A204.1 (cell line): Measurements from ENCODE around the gene ADCY5.

Source experiments
- FAIRE-seq: peaks from 2 replicates; lab custom pipeline; 2012; peaks lifted over from hg19 to GRCh38; lab: Jason Lieb, UNC

The ADCY5 gene

GRCh38 chr3:123429362-123430125 lies 19.3 kb downstream of the ADCY5 start:
- no peak for FAIRE-seq

- FAIRE-seq: no peak
Observed at GRCh38 chr3:123424999-123425712, 23.7 kb downstream of the ADCY5 start.

GRCh38 chr3:123424321-123424998 lies 24.4 kb downstream of the ADCY5 start:
- FAIRE-seq: no peak

DNA sequence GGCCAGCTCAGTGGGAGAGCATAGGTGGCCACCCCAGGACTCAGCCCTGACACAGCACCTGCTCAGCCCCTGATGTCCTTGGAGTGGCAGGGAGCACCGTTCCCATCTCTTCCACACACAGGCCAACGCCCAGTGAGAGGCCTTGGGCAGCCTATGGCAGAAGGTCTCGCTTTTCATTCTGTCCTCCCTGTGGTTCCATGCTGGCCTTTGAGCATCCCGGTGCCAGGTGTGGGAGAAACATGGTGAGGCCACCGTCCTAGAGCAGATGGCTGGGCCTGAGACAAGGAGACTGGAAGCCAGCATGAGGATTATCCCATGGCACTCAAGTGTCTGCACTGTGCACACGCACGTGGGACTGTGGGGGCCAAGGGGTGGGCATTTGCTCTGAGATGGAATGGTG lies 25.1 kb downstream of the ADCY5 start:
- FAIRE-seq: no peak

DNA sequence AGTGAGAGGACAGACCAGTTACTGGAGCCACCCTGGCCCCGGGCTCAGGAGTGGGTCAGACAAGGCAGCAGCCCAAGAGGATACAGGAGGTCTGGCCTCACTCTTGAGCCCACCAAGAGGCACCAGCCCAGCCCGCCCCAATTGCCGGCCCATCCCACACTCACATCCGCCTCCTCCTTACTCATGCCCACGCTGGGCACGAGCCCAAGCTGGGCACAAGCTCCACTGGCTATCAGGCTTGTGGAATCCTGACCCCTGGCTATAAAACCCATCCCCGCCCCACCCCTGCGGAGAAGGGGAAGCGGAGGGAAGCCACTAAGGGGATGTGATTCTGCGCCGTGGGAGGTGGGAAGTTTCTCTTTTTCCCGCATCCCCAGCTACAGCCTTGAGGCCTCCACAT lies 25.9 kb downstream of the ADCY5 start:
- FAIRE-seq: no peak

DNA sequence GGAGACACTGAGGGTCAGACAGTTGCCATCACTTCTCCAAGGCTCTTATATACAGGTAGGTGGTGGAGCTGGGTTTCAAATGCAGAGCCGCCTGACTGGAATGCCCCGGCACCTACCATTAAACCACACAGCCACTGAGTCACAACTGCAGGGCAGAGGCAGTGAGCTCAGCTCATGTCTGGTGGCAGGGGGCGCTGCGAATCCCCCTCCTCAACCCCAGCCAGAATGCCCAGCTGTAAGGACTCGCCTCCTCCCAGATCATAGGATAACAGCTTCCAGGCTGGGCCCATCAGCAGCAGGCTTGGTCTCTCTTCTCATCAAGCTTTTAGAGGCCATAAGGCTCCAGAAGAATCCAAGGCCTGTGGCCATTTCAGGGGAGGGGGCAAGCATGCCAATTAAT lies 26.4 kb downstream of the ADCY5 start:
- FAIRE-seq: no peak

DNA sequence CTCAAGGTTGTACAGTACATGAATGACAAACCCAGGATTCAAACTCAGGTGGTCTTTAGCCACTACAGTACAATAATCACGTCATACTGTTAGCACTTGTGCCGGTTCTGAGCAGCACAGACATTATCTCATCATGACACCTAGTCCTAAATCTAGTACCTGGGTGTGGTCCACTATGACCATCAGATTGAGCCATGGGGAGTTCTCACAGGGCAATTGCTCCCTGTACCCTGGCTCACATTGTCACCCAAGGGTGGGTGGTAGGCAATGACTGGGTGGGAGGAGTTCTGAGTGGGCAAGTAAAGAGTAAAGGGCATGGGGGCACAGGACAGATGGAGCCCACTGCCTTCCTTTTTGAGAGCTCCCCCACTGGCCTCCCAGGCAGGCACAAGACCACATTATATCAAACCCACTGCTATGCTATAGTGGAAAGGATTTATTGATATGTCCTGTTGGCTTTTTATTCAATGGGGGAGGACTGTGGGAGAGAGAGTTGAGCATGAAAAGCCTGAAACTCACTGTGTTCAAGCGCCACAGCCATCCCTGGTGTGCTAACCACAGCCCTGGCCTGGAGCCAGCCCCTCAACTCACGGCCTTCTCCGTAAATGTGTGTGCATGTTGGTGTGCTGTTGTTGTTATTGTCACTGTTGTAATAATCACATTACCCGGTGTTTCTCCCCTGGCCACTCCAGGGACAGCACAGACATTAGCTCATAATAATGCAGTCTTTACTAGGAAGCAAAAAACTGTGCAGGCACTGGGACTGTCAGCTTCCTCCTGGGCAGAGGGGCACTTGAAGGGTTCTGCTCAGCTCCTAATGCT lies 27.3 kb downstream of the ADCY5 start:
- FAIRE-seq: no peak

DNA sequence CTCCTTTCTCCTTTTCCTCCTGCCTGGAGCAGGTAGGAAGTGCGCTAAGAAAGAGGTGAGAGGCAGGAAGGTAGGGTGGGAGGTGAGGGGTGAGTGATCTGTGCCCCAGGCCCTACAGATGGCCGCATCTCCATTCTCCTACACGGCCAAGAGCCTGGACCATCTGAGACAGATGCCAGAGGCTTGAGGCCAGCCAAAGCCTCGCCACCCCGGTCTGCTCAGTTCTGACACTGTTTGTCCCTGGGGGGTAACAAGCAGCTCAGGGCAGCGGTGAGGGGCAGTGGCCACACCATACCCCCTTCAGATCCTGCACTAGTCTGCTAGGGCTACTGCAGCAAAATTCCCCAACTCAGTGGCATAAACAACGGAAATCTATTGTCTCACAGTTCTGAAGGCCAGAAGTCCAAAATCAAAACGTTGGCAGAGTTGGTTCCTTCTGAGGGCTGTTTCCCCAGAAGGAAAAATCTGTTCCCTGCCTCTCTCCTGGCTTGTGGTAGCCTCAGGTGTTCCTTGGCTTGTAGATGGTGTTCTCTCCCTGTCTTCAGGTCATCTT lies 28.4 kb downstream of the ADCY5 start:
- no peak for FAIRE-seq

- no peak for FAIRE-seq
Observed at GRCh38 chr3:123419850-123420297, 29.0 kb downstream of the ADCY5 start.

DNA sequence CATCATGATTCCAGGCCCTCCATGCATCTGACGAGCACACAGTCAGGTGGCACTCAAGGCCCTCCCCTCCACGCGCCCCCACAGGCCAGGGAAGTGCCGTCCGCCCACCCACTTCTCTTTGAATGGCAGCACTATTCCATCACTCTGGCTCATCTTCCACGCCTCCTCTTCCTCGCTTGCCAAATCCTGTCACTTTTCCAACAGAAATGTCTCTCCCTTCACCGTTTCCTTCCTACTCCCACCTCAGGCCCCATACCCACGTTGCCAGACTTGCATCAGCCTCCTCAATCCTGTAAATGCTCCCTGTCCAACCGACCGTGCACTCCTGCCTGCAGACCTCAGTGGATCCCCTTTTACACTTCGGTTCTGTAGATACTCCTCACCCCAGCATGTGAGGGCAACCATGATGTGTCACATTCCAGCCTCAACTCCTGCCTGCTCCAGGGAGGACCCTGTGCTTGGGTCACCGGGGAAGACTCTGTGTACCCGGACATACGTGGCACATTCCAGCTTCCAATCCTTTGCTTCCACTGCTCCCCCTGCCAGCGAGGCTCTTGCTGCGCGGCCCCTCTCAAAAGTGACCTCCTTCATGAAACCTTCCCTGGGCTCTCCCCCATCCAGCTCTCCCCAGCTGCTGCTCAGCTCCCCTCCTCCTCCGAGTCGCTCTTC lies 29.6 kb downstream of the ADCY5 start:
- no peak for FAIRE-seq

DNA sequence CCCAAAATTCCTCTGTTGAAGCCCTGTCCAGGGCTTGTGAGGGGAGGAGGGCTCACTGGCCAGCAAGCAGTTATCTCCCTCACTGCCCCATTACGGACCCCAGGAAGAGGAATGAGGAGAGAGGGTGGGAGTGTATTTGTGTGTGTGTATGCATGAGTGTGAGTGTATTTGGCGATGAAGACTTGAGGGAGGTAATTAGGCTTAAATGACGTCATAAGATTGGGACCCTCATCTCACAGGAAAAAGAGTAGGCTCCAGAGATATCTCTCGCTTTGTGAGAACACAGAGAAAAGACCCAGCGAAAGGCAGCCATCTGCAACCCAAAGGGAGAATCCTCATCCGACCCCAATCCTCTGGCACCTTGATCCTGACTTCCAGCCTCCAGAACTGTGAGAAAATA lies 32.2 kb downstream of the ADCY5 start:
- FAIRE-seq: no peak

DNA sequence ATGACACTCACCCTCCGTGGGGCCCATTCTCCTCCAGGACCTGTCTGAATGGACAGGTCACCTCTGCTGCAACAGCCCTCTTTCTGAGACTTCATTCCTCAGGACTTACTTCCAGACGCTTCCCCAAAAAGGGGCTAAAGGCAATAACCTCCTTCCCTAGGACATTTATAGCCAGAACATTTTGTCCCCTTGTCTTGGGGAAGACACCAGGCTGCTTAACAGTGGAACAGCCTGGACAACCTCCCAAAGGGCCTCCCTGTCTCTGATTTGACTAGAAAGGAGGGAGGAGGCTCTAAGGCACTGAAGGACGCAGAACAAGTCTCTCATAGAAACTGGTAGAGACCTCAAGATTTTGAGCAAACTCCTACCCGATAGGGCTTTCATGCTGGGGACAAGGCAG lies 32.7 kb downstream of the ADCY5 start:
- FAIRE-seq: no peak

GRCh38 chr3:123414973-123415775 lies 33.7 kb downstream of the ADCY5 start:
- no peak for FAIRE-seq

DNA sequence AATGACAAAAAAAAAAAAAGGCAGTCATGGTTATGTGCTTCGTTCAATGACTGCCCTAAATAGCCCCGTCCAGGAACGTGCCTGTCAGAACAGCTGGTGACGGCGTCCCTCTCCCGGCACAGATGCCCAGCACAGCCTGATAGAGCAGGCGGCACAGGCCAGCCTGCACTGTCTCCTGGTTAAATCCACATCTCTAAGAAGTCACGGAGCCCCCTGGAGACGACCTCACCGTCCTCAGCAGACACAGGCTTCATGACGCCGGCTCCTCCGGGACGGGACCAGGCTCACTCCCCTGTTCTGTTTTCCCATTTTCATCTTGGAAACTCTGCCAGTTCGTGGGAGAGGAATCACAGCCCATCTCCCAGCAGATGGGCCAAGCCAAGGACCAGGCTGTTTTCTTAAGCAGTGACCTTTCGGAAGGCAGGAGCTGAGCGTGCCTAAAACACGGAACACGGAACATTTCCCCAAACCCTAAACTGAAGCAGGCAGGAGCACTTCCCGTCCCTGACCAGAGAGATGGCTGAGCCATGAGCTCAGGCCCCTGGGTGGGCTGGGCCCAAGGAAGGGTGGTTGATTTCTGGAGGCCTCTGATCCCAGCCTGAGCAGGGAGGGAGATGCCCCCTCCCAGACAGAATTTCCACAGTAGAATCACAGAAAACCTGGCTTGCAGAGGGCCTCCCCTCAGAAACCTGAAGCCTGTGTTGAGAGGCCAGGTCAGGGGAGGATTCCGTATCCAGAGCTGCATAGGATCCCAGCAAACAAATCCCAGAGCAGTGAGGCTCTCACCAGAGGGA lies 35.9 kb downstream of the ADCY5 start:
- FAIRE-seq: no peak

DNA sequence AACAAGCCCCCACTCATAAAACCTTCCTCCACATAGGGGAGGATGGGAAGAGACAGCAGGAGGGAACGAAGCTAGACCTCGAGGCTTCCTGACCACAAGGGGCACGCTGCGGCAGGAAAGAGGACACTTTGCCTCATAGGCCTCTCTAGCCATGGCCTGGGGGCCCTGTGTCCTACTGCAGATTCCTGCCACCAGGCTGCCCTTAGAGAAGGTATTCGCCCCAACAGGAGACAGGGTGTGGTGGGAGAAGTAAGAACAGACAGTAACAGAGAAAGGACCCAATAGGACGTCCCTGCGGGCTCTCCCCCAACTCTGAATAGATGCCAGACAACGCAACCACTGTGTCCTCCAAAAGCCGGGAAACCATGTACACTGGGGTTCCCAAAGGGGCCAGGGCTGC lies 36.8 kb downstream of the ADCY5 start:
- FAIRE-seq: no peak

- FAIRE-seq: no peak
Observed at GRCh38 chr3:123411340-123412040, 37.4 kb downstream of the ADCY5 start.

DNA sequence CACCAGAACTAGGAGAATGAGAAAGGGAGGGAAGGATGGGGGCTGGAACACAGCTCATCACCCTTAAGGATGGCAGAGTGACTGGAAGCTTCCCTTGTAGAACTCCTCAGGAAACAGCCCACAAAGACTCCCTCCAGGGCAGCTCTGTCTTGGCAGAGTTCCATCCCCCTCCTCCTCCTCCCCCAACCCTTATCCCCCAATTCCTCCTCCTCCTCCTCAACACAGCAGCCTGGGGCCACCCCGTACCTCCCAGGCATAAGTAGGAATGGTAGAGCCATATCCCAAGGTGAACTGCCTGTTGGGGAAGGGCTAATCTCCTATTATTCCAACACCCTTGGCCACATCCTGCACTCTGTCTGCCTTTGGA lies 38.8 kb downstream of the ADCY5 start:
- FAIRE-seq: no peak

DNA sequence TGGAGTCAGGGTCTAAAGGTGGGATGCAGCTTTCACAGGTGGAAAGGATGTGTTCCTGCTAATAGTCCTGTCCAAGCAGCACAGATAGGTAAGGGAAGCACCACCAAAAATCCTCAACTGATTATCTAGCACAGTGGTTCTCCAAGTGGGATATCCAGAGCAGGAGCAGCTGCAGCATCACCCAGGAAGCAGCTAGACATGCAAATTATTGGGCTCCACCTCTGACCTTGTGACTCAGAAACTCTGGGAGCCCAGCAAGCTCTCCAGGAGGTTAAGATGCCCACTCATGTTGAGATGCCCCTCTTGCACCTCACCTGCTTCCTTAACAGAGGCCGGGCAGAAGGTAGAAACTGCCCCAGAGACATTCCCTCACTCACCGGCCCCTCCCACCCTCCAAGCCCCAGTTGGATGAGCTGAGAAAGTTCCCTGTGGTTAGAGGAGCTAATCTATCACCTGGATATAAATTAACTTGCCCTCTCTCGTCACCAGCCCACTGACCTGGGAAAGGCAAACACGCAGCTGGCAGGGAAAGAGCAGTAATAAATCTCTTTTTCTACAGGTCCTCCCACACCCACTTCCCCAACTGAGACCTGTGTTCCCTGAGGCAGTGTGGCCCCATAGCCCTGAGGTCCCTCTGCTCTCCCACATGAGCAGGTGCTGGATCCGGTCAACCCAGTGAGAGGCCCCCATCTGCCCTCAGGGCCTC lies 39.3 kb downstream of the ADCY5 start:
- no peak for FAIRE-seq

DNA sequence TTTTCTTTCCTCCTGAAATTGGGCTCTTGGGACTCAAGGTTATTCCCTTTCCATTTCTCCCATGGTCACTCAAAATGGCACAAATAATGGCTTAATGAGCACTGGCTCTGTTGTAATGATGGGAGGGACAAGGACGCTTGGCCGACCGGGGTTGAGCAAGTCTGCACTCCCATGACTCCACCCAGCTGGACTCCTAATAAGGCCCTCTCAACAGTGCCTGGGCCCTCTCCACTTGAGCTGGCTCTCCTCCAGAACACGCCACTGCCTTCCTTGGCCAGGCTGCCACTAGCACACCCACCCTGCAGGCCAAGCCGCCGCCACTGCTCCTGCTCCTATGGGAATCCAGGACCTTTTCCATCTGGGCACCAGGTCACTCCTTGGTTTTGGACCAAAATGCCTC lies 42.3 kb downstream of the ADCY5 start:
- FAIRE-seq: no peak
